IMR-90 (cell line): Measurements from ENCODE around the gene PRPSAP1. TPM values are rescaled to one million over a fixed set of nuclear protein-coding genes. Genes with fewer than 3 reads are reported as not detected.

ENCODE experiments used
- BHLHE40 ChIP-seq: fragments of 150-350 bp; IDR thresholded peaks from 2 replicates; pipeline ENCODE4 v1.6.1; 2016; ENCODE audit warnings: mild to moderate bottlenecking, low read depth, low read length
- MAZ ChIP-seq: IDR thresholded peaks from 2 replicates; pipeline ENCODE4 v1.6.1; 2012; ENCODE audit warnings: low read depth, mild to moderate bottlenecking, low read length, improper control_type of control experiment, moderate library complexity, borderline replicate concordance
- NFE2L2 ChIP-seq: fragments of 150-350 bp; IDR thresholded peaks from 2 replicates; pipeline ENCODE4 v1.6.1; 2016; ENCODE audit warnings: low read depth, mild to moderate bottlenecking, low read length
- polyA plus RNA-seq, 3 experiments: library from polyadenylated mRNA; depleted of rRNA; stranded (reverse); fragments of >200 nt; gene quantifications; 2 replicates each; pipeline ENCODE4 v1.2.3, GENCODE V29; 2012; ENCODE audit warnings: low replicate concordance in 1 of 3
- total RNA-seq: library from RNA; depleted of rRNA; stranded (reverse); fragments of >200 nt; gene quantifications from 2 replicates; pipeline ENCODE4 v1.2.3, GENCODE V29; 2012

Gene PRPSAP1
- total and polyA plus RNA-seq, 2 of the 4 experiments (the other 2 are of a cell fraction): 34.4 to 48.6 TPM

DNA sequence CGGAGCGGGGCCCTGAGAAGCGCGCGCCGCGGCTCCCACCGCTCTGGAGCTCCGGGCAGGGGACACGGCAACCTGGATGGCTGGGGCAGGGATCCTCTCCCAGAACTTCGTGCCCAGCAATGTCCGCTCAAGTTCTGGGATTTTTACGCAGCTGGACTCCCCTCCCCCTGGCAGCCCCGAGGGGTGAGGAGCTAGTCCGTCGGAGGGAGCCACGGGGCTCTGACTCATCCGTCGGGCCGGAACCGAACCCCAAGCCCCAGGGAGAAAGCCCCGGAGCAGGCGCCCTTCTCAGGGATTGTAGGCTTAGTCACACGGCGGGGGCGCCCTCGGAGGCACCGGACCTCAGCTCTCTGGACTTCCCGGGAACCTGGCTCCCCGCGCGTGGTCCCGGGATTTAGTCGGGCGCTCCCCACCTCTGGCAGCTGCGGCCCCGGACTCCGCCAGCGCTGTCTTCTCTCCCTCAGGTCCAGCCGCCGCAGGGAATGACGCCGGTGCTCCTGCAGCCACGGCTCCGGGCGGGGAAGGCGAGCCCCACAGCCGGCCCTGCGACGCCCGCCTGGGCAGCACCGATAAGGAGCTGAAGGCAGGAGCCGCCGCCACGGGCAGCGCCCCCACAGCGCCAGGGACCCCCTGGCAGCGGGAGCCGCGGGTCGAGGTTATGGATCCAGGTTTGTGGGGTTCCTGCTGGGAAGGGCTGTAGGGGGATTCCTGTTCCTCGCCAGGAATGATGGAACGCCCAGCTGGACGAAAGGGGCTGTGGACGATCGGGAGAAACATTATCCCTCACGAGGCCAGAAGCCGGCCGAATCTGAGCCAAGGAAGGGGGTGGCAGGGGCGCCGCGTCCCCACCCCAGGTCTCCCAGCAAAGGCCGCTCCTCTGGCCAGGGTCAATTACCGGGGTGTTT lies 31.5 kb upstream of the PRPSAP1 start (continued):
- TF ChIP-seq NFE2L2: no peak
- no peak for TF ChIP-seq BHLHE40
- TF ChIP-seq MAZ: peak; percentile 41; the same call in 1 of the 2 replicates
